ENCODE measurements around the gene ZNF66.
"Not testable (repeated sequence)": the region's sequence is repeated elsewhere in the genome, so short reads cannot be mapped to it uniquely, and the experiment has no call there.

Gene ZNF66

DNA sequence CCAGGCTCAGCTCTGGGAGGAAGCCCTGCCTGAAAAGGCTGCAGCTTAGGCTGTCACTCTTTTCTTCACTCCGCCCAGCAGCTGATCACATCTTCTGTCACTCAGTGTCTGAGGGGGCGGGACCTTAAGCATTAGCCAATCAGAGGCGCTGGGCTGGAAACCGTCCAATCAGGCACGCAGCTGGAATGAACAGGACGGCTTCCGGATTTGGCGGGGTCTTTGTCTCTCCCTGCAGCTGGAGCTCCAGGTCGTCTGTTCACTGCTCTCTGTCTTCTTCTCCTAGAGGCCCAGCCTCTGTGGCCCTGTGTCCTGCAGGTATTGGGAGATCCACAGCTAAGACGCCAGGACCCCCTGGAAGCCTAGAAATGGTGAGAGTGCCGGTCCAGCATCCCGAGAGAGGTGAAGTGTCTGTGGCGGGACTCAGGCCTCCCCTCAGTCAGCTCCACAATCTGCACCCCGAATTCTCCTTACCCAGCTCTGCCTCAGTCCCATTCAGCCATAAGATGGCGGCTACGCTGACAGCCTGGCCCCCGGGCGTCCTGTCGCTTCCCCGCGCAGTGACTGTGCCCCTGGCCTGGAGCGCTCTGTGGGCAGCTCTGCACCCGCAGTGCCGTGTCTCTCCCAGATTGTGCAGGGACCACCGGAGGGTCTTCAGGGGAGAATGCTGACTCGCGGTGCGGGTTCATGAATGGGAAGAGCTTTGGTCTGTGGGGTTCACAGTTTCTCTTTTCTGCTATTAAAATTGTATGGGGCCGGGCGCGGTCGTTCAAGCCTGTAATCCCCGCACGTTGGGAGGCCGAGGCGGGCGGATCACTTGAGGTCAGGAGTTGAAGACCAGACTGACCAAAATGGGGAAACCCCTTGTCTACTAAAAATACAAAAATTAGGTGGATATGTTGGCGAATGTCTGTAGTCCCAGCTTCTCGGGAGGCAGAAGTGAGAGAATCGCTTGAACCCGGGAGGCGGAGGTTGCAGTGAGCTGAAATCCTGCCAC is at the start of gene ZNF66:
Gene ZNF66 (plus strand): TSS at position 222 of the 994 bp plus-strand sequence. CDS start 144 bp downstream, at position 366.
- DNase-seq, result peak; percentile 95 to 96

- not testable (repeated sequence) for DNase-seq
Measured at GRCh38 chr19:20750169-20750568, 25.9 kb upstream of the ZNF66 start.

- not testable (repeated sequence) for DNase-seq
Measured at GRCh38 chr19:20752291-20752690, 23.8 kb upstream of the ZNF66 start.

- DNase-seq, result not testable (repeated sequence)
Measured at GRCh38 chr19:20769225-20769736, 6.8 kb upstream of the ZNF66 start.

- DNase-seq, result no peak
Measured at GRCh38 chr19:20787786-20788185, 11.7 kb downstream of the ZNF66 start.

- no peak for DNase-seq
Measured at GRCh38 chr19:20791806-20792205, 15.7 kb downstream of the ZNF66 start.

GRCh38 chr19:20806311-20807262 is 30.5 kb downstream of the ZNF66 start:
- not testable (repeated sequence) for DNase-seq

GRCh38 chr19:20840371-20840770 is 64.3 kb downstream of the ZNF66 start:
- no peak for DNase-seq

Data from hippocampal formation (tissue), 2 donors.